ENCODE measurements around the gene PRELID3B. TPM values are rescaled to one million over a fixed set of nuclear protein-coding genes. Genes with fewer than 3 reads are reported as not detected.

Gene PRELID3B
- total and polyA plus RNA-seq, 2 of the 13 experiments (the other 11 are each of a cell fraction or from before 2014, with no cell fraction given) = 23.3 to 42.6 TPM

DNA sequence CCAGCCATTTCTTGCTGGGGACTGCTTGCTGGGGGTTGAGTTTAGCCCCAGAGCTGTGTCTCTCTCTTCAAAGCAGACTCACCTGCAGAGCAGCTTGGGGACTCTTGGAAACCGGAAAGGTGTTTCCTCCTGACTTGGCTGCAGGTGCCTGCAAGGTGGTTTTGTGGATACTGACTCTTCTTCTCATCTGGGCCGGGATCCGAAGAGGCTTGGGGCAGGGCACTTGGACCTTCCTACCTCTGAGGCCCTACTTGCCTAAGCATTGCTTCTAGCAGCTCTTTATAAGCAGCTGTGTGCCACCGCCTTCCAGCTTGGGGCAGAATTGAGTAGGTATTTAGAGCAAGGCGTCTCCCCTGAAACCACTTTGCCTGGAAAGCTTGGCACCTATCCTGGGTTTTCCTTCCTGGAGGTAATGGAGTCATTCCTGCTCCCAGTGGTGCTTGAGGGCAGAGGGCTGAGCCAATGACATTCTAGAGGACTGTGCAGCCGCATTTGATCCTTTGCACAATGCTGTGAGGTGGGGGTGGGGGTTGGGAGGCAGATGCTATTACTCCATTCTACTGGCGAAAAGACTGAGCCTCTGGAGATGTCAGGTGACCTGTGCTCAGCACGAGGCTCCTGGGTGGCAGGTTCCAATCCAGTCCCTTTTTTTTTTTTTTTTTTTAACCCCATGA is 32.1 kb downstream of the PRELID3B start:
- intact Hi-C loops (cut with micrococcal nuclease; ENCODE audit: unreplicated experiment) = no loop called here
- TF ChIP-seq ZSCAN25 (CRISPR knock-in tag; IDR thresholded peaks at IDR 0.05) (peak; percentile 49; the same call in 1 of the 2 replicates), TEAD3 (CRISPR knock-in tag; optimal IDR thresholded peaks at IDR 0.05; ENCODE audit: borderline replicate concordance) (no peak), RXRA (CRISPR knock-in tag; IDR thresholded peaks at IDR 0.05) (no peak; the same call in 1 of the 2 replicates), ZNF18 (CRISPR knock-in tag; IDR thresholded peaks at IDR 0.05; ENCODE audit: insufficient replicate concordance) (no peak), ZFYVE20 (CRISPR knock-in tag; IDR thresholded peaks at IDR 0.05; ENCODE audit: borderline replicate concordance, low read depth) (no peak), MAF1 (CRISPR knock-in tag; IDR thresholded peaks at IDR 0.05; ENCODE audit: borderline replicate concordance) (no peak), ZNF616 (CRISPR knock-in tag; IDR thresholded peaks at IDR 0.05; ENCODE audit: low read depth) (0 out of 2 replicates have a peak, but pooled peaks have one; percentile 22), SMARCC2 (IDR thresholded peaks at IDR 0.05) (no peak)
- TF ChIP-seq, protein P1, sequence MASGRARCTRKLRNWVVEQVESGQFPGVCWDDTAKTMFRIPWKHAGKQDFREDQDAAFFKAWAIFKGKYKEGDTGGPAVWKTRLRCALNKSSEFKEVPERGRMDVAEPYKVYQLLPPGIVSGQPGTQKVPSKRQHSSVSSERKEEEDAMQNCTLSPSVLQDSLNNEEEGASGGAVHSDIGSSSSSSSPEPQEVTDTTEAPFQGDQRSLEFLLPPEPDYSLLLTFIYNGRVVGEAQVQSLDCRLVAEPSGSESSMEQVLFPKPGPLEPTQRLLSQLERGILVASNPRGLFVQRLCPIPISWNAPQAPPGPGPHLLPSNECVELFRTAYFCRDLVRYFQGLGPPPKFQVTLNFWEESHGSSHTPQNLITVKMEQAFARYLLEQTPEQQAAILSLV (CRISPR knock-in tag; IDR thresholded peaks at IDR 0.05; ENCODE audit: borderline replicate concordance) = no peak
- TF ChIP-seq, protein P2, sequence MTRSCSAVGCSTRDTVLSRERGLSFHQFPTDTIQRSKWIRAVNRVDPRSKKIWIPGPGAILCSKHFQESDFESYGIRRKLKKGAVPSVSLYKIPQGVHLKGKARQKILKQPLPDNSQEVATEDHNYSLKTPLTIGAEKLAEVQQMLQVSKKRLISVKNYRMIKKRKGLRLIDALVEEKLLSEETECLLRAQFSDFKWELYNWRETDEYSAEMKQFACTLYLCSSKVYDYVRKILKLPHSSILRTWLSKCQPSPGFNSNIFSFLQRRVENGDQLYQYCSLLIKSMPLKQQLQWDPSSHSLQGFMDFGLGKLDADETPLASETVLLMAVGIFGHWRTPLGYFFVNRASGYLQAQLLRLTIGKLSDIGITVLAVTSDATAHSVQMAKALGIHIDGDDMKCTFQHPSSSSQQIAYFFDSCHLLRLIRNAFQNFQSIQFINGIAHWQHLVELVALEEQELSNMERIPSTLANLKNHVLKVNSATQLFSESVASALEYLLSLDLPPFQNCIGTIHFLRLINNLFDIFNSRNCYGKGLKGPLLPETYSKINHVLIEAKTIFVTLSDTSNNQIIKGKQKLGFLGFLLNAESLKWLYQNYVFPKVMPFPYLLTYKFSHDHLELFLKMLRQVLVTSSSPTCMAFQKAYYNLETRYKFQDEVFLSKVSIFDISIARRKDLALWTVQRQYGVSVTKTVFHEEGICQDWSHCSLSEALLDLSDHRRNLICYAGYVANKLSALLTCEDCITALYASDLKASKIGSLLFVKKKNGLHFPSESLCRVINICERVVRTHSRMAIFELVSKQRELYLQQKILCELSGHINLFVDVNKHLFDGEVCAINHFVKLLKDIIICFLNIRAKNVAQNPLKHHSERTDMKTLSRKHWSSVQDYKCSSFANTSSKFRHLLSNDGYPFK (CRISPR knock-in tag; IDR thresholded peaks at IDR 0.05; ENCODE audit: borderline replicate concordance) = no peak
- TF ChIP-seq, protein P3, sequence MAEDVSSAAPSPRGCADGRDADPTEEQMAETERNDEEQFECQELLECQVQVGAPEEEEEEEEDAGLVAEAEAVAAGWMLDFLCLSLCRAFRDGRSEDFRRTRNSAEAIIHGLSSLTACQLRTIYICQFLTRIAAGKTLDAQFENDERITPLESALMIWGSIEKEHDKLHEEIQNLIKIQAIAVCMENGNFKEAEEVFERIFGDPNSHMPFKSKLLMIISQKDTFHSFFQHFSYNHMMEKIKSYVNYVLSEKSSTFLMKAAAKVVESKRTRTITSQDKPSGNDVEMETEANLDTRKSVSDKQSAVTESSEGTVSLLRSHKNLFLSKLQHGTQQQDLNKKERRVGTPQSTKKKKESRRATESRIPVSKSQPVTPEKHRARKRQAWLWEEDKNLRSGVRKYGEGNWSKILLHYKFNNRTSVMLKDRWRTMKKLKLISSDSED (CRISPR knock-in tag; IDR thresholded peaks at IDR 0.05) = 0 out of 2 replicates have a peak, but pooled peaks have one; percentile 17
- TF ChIP-seq, protein P4, sequence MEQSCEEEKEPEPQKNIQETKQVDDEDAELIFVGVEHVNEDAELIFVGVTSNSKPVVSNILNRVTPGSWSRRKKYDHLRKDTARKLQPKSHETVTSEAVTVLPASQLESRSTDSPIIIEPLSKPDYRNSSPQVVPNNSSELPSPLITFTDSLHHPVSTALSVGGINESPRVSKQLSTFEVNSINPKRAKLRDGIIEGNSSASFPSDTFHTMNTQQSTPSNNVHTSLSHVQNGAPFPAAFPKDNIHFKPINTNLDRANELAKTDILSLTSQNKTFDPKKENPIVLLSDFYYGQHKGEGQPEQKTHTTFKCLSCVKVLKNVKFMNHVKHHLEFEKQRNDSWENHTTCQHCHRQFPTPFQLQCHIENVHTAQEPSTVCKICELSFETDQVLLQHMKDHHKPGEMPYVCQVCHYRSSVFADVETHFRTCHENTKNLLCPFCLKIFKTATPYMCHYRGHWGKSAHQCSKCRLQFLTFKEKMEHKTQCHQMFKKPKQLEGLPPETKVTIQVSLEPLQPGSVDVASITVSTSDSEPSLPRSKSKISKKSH (CRISPR knock-in tag; IDR thresholded peaks at IDR 0.05; ENCODE audit: borderline replicate concordance) = no peak

More for the DNA sequence above, 32.1 kb downstream of the PRELID3B start:
- Histone ChIP-seq H3K27me3 (ENCODE audit: control insufficient read depth in 1 of 2, insufficient read depth in 2 of 2, low read length in 2 of 2) (no peaks in the 10 kb centered on the region), H3K36me3 (replicated peaks in 1 of 2; ENCODE audit: control insufficient read depth in 1 of 2, insufficient read depth in 2 of 2, low read length in 2 of 2) (no peaks in the 10 kb centered on the region), H3K9ac (ENCODE audit: insufficient read depth, low read depth, low read length) (no peak overlapping the region), H3K4me2 (ENCODE audit: low read depth, low read length) (peak overlapping the region; percentile 33), H4K20me1 (ENCODE audit: insufficient read depth, low read length) (no peaks in the 10 kb centered on the region), H3K4me3 (replicated peaks in 1 of 3; ENCODE audit: insufficient read depth in 1 of 3, low read depth in 2 of 3, low read length in 3 of 3) (no peak overlapping the region), H3K9me3 (ENCODE audit: low read length) (no peaks in the 10 kb centered on the region), H3K79me2 (ENCODE audit: insufficient read depth, low read length) (peaks cover 12% of the 10 kb centered on the region), H3K27ac (ENCODE audit: extremely low read length, insufficient read depth, low read length) (peak overlapping the region; percentile 12), H3K4me1 (ENCODE audit: insufficient read depth, low read length) (peaks cover 93% of the 10 kb centered on the region), H2AFZ (ENCODE audit: low read length) (no peak overlapping the region)
- DNase-seq (ENCODE audit: low spot score) (no peak), ATAC-seq (peak; percentile 3; the same call in 1 of the 3 replicates), FAIRE-seq (no peak)
- CTCF ChIA-PET (ENCODE audit: low intra/inter-chr PET ratio, low total read pairs) = no interaction called here
- BruUV-seq (replicated peaks) = no TSS peak
- WGBS (ENCODE audit: low lambda C conversion rate) = 62% methylated on average over 8 of the region's 8 CpGs
- in situ Hi-C loops (cut with HindIII; ENCODE audit: extremely low pct_ligation_motif_present, low pct_unique_long_range_greater_than_20kb) = no loop called here
- POLR2A ChIA-PET = interaction anchor here (0.9 to 3.9 kb wide), 3 partner anchors 14 to 22 kb away, joined by 3 to 19 read pairs (median 6); partner anchors contain the start of gene ATP5F1E

Data from HepG2 (cell line).